Heart left ventricle (tissue), 13 donors: ENCODE data around the gene GRM7.

Source experiments
- CTCF ChIP-seq, 12 donors: fragments of 200-600 bp; sonication (generic) in 4 of 12; IDR thresholded peaks; one replicate each; pipeline versions ENCODE4 v1.5.0 to v1.8.0; 2018 to 2022; ENCODE audit warnings: antibody characterized with exemption in 12 of 12, mild to moderate bottlenecking in 5 of 12
- POLR2A ChIP-seq, 2 donors: fragments of 450-650 bp; IDR thresholded peaks; one replicate each; pipeline ENCODE4 v1.6.1; 2017; ENCODE audit warnings: antibody characterized with exemption in 2 of 2, mild to moderate bottlenecking in 2 of 2, moderate library complexity in 2 of 2
- donor health status: ischemic (EF 13 %, LVEDD 7.1; RV severe dilation, severe dysfunction).
- donor health status: DM: no; HTN: yes; CAD: no.
- donor health status: DM: no; HTN: no; CAD: no.
- donor health status: ischemic (EF 25% LVEDD 6.9; RV normal size, moderate dysfunction).
- donor health status: ischemic (EF 25% LVEDD 5.7; RV mildly dilated, moderate dysfunction).
- donor health status: ischemic (EF 35%, LVEDD 5.7; RV mildly dilated, moderate dysfunction).
- donor health status: nonischemic (EF 11% LVEDD 7.7; RV severe dilation, severe dysfunction).
- donor health status: DM: yes; HTN: yes; CAD: no.
- donor health status: PGD.
- donor health status: ischemic (EF 29% LVEDD 5.4; RV normal size, mild dysfunction).
- donor health status: nonischemic (EF 23%, LVEDD 6.1; RV moderate dilation, normal function).

GRCh38 chr3:7745711-7746110 lies 884.8 kb downstream of the GRM7 start:
- no peak for TF ChIP-seq CTCF (IDR thresholded peaks at IDR 0.05)
- TF ChIP-seq POLR2A (IDR thresholded peaks at IDR 0.05) = no peak
